HEK293 (cell line): Measurements from ENCODE around the gene C17orf107.

Source experiments
- HOXA7 ChIP-seq: sonication (generic); formaldehyde crosslinking; IDR thresholded peaks from 2 replicates; pipeline ENCODE4 v1.8.1; 2022; ENCODE audit warnings: missing genetic modification reagents, borderline replicate concordance
- HOXC10 ChIP-seq: sonication (generic); formaldehyde crosslinking; IDR thresholded peaks from 2 replicates; pipeline ENCODE4 v1.8.1; 2023; ENCODE audit warnings: mild to moderate bottlenecking, missing genetic modification reagents
- KLF16 ChIP-seq: fragments of 450-650 bp; formaldehyde crosslinking; IDR thresholded peaks from 2 replicates; pipeline ENCODE4 v1.5.1; 2017; ENCODE audit warnings: missing biosample characterization, missing genetic modification characterization
- KLF9 ChIP-seq: fragments of 450-650 bp; formaldehyde crosslinking; IDR thresholded peaks from 2 replicates; pipeline ENCODE4 v1.5.1; 2016; ENCODE audit warnings: missing biosample characterization, missing genetic modification characterization, low read depth
- MZF1 ChIP-seq: fragments of 450-650 bp; formaldehyde crosslinking; IDR thresholded peaks from 2 replicates; pipeline ENCODE4 v1.5.1; 2017; ENCODE audit warnings: missing biosample characterization, missing genetic modification characterization, borderline replicate concordance
- OSR2 ChIP-seq: fragments of 450-650 bp; formaldehyde crosslinking; IDR thresholded peaks from 2 replicates; pipeline ENCODE4 v1.5.1; 2016; ENCODE audit warnings: missing biosample characterization, missing genetic modification characterization
- REPIN1 ChIP-seq: fragments of 450-650 bp; formaldehyde crosslinking; IDR thresholded peaks from 2 replicates; pipeline ENCODE4 v1.5.1; 2017; ENCODE audit warnings: missing biosample characterization, missing genetic modification characterization, low read depth
- WT1 ChIP-seq: fragments of 450-650 bp; formaldehyde crosslinking; IDR thresholded peaks from 2 replicates; pipeline ENCODE4 v1.5.1; 2016; ENCODE audit warnings: missing biosample characterization, missing genetic modification characterization
- YY2 ChIP-seq: fragments of 450-650 bp; formaldehyde crosslinking; IDR thresholded peaks from 2 replicates; pipeline ENCODE4 v1.5.1; 2016; ENCODE audit warnings: missing biosample characterization, missing genetic modification characterization
- ZBTB17 ChIP-seq: fragments of 450-650 bp; formaldehyde crosslinking; IDR thresholded peaks from 2 replicates; pipeline ENCODE4 v1.5.1; 2016; ENCODE audit warnings: missing biosample characterization, missing genetic modification characterization
- ZFP3 ChIP-seq: fragments of 450-650 bp; formaldehyde crosslinking; IDR thresholded peaks from 2 replicates; pipeline ENCODE4 v1.5.1; 2016; ENCODE audit warnings: low read depth, missing biosample characterization, missing genetic modification characterization
- ZIC2 ChIP-seq: fragments of 450-650 bp; formaldehyde crosslinking; IDR thresholded peaks from 2 replicates; pipeline ENCODE4 v1.5.1; 2016; ENCODE audit warnings: missing biosample characterization, missing genetic modification characterization
- ZNF132 ChIP-seq: fragments of 450-650 bp; formaldehyde crosslinking; IDR thresholded peaks from 2 replicates; pipeline ENCODE4 v1.5.1; 2017; ENCODE audit warnings: missing biosample characterization, missing genetic modification characterization, borderline replicate concordance
- ZNF169 ChIP-seq: fragments of 450-650 bp; formaldehyde crosslinking; IDR thresholded peaks from 2 replicates; pipeline ENCODE4 v1.5.1; 2016; ENCODE audit warnings: missing biosample characterization, missing genetic modification characterization
- ZNF184 ChIP-seq: fragments of 450-650 bp; IDR thresholded peaks from 2 replicates; pipeline ENCODE4 v1.5.1; 2018; ENCODE audit warnings: missing biosample characterization, mild to moderate bottlenecking, missing genetic modification characterization
- ZNF19 ChIP-seq: fragments of 450-650 bp; formaldehyde crosslinking; IDR thresholded peaks from 2 replicates; pipeline ENCODE4; 2016; ENCODE audit warnings: missing biosample characterization, missing genetic modification characterization, low read depth
- ZNF266 ChIP-seq: fragments of 450-650 bp; formaldehyde crosslinking; IDR thresholded peaks from 2 replicates; pipeline ENCODE4 v1.5.1; 2016; ENCODE audit warnings: missing biosample characterization, missing genetic modification characterization, low read depth
- ZNF311 ChIP-seq: fragments of 450-650 bp; formaldehyde crosslinking; IDR thresholded peaks from 2 replicates; pipeline ENCODE4 v1.5.1; 2017; ENCODE audit warnings: missing biosample characterization, missing genetic modification characterization, borderline replicate concordance
- ZNF324 ChIP-seq: fragments of 450-650 bp; formaldehyde crosslinking; IDR thresholded peaks from 2 replicates; pipeline ENCODE4 v1.5.1; 2016; ENCODE audit warnings: missing biosample characterization, missing genetic modification characterization
- ZNF350 ChIP-seq: fragments of 450-650 bp; formaldehyde crosslinking; IDR thresholded peaks from 2 replicates; pipeline ENCODE4 v1.5.0; 2017; ENCODE audit warnings: missing biosample characterization, mild to moderate bottlenecking, missing genetic modification characterization
- ZNF354C ChIP-seq: fragments of 450-650 bp; formaldehyde crosslinking; IDR thresholded peaks from 2 replicates; pipeline ENCODE4 v1.5.1; 2016; ENCODE audit warnings: missing biosample characterization, missing genetic modification characterization, low read depth, borderline replicate concordance
- ZNF366 ChIP-seq: fragments of 450-650 bp; formaldehyde crosslinking; conservative IDR thresholded peaks from 2 replicates; pipeline ENCODE4 v1.5.1; 2016; ENCODE audit warnings: missing biosample characterization, missing genetic modification characterization
- ZNF37A ChIP-seq: fragments of 450-650 bp; IDR thresholded peaks from 2 replicates; pipeline ENCODE4 v1.5.1; 2018; ENCODE audit warnings: missing biosample characterization, missing genetic modification characterization
- ZNF529 ChIP-seq: fragments of 450-650 bp; formaldehyde crosslinking; IDR thresholded peaks from 2 replicates; pipeline ENCODE4 v1.5.1; 2017; ENCODE audit warnings: missing genetic modification characterization, missing biosample characterization; ENCODE audit not compliant: insufficient replicate concordance
- ZNF560 ChIP-seq: fragments of 450-650 bp; formaldehyde crosslinking; IDR thresholded peaks from 2 replicates; pipeline ENCODE4 v1.5.1; 2017; ENCODE audit warnings: missing biosample characterization, missing genetic modification characterization, borderline replicate concordance
- ZNF585B ChIP-seq: fragments of 450-650 bp; formaldehyde crosslinking; IDR thresholded peaks from 2 replicates; pipeline ENCODE4 v1.5.1; 2016; ENCODE audit warnings: missing biosample characterization, missing genetic modification characterization
- ZNF623 ChIP-seq: fragments of 450-650 bp; formaldehyde crosslinking; IDR thresholded peaks from 2 replicates; pipeline ENCODE4 v1.5.1; 2016; ENCODE audit warnings: missing biosample characterization, missing genetic modification characterization
- ZNF624 ChIP-seq: fragments of 450-650 bp; formaldehyde crosslinking; IDR thresholded peaks from 2 replicates; pipeline ENCODE4 v1.5.1; 2017; ENCODE audit warnings: missing biosample characterization, missing genetic modification characterization
- ZNF670 ChIP-seq: fragments of 450-650 bp; formaldehyde crosslinking; IDR thresholded peaks from 2 replicates; pipeline ENCODE4 v1.5.1; 2016; ENCODE audit warnings: missing biosample characterization, missing genetic modification characterization, low read depth
- ZNF677 ChIP-seq: fragments of 450-650 bp; IDR thresholded peaks from 2 replicates; pipeline ENCODE4 v1.5.0; 2018; ENCODE audit warnings: missing biosample characterization, mild to moderate bottlenecking, missing genetic modification characterization, moderate library complexity
- ZNF707 ChIP-seq: fragments of 450-650 bp; formaldehyde crosslinking; IDR thresholded peaks from 2 replicates; pipeline ENCODE4 v1.5.1; 2016; ENCODE audit warnings: missing biosample characterization, missing genetic modification characterization
- ZNF791 ChIP-seq: fragments of 450-650 bp; formaldehyde crosslinking; IDR thresholded peaks from 2 replicates; pipeline ENCODE4 v1.5.1; 2016; ENCODE audit warnings: missing biosample characterization, missing genetic modification characterization
- ZNF830 ChIP-seq: fragments of 450-650 bp; IDR thresholded peaks from 2 replicates; pipeline ENCODE4 v1.5.0; 2018; ENCODE audit warnings: missing biosample characterization, missing genetic modification characterization, low read depth, mild to moderate bottlenecking, moderate library complexity
- ZSCAN30 ChIP-seq: fragments of 450-650 bp; IDR thresholded peaks from 2 replicates; pipeline ENCODE4 v1.5.1; 2018; ENCODE audit warnings: missing biosample characterization, mild to moderate bottlenecking, missing genetic modification characterization, moderate library complexity
- ZXDB ChIP-seq: fragments of 450-650 bp; formaldehyde crosslinking; IDR thresholded peaks from 2 replicates; pipeline ENCODE4 v1.5.1; 2016; ENCODE audit warnings: missing biosample characterization, missing genetic modification characterization
- TF ChIP-seq, protein P1 (sequence below): fragments of 450-650 bp; formaldehyde crosslinking; IDR thresholded peaks from 2 replicates; pipeline ENCODE4 v1.5.1; 2017; ENCODE audit warnings: missing biosample characterization, mild to moderate bottlenecking, missing genetic modification characterization, moderate library complexity
- TF ChIP-seq, protein P2 (sequence below): fragments of 450-650 bp; formaldehyde crosslinking; IDR thresholded peaks from 2 replicates; pipeline ENCODE4 v1.5.1; 2016; ENCODE audit warnings: missing biosample characterization, missing genetic modification characterization
- TF ChIP-seq, protein P3 (sequence below): fragments of 450-650 bp; formaldehyde crosslinking; IDR thresholded peaks from 2 replicates; pipeline ENCODE4 v1.5.1; 2016; ENCODE audit warnings: missing biosample characterization, missing genetic modification characterization, low read depth

The C17orf107 gene

DNA sequence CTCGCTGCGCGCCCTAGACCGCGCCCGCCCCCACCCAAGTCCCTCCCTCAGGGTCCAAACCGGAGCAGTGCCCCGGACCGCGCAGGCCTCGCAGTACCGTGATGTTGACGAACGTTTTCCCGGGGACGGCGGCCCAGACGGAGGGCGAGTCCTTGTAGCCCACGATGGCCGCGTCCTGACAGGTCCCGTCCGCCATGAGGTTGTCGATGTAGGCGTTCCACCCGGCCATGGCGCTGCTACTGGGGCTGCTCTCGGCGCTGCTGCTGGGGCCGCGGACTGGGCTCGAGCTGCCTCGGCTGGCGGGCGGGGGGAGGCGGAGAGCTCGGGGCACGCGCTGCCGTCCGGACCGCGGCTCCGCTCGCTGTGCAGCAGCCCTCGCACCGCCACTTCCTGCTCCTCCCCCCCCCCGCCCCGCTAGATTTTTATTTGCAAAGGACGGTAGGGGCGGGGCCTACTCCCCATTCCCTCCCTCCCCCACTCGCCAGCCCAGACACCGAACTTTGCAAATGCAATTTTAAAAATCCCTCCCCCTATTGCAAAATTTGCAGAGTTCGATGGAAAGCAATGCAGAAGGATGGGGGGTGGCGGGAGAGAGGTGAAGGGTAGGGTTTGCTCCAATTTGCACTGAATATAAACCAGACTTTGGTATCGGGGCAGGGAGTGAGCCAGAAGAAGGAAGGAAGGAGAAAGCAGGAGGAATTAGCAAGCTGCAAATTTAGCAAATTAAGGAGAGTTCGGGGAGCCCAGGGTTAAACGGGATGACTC lies 49.0 kb downstream of the C17orf107 start, which contains the start of gene PFN1 (continued):
- TF ChIP-seq ZNF624 (tag by site-specific recombination) (no peak), ZBTB17 (tag by site-specific recombination) (peak; percentile 97), ZNF324 (tag by site-specific recombination) (peak; percentile 94), ZNF677 (tag by site-specific recombination) (no peak), OSR2 (tag by site-specific recombination) (no peak), ZNF670 (no peak), ZSCAN30 (tag by site-specific recombination) (0 out of 2 replicates have a peak, but pooled peaks have one; percentile 14), ZNF791 (tag by site-specific recombination) (no peak), HOXA7 (no peak), ZNF132 (tag by site-specific recombination) (no peak), ZNF529 (tag by site-specific recombination) (no peak), ZNF623 (tag by site-specific recombination) (0 out of 2 replicates have a peak, but pooled peaks have one; percentile 4), ZNF19 (tag by site-specific recombination) (no peak), ZNF707 (tag by site-specific recombination) (no peak), ZNF266 (tag by site-specific recombination) (no peak), REPIN1 (tag by site-specific recombination) (peak; percentile 59; the same call in 1 of the 2 replicates), YY2 (tag by site-specific recombination) (peak; percentile 89), ZNF830 (no peak), ZNF37A (tag by site-specific recombination) (no peak), MZF1 (tag by site-specific recombination) (no peak), ZIC2 (tag by site-specific recombination) (no peak), ZNF311 (tag by site-specific recombination) (no peak), ZNF350 (tag by site-specific recombination) (no peak), ZXDB (tag by site-specific recombination) (peak; percentile 5; the same call in 1 of the 2 replicates), KLF9 (tag by site-specific recombination) (no peak), ZNF184 (tag by site-specific recombination) (no peak), ZFP3 (tag by site-specific recombination) (no peak), ZNF354C (tag by site-specific recombination) (no peak), HOXC10 (no peak), ZNF169 (tag by site-specific recombination) (0 out of 2 replicates have a peak, but pooled peaks have one; percentile 41), ZNF366 (tag by site-specific recombination) (peak; percentile 99), WT1 (tag by site-specific recombination) (peak; percentile 54; the same call in 1 of the 2 replicates), ZNF560 (tag by site-specific recombination) (no peak), ZNF585B (tag by site-specific recombination) (peak; percentile 2; the same call in 1 of the 2 replicates), KLF16 (peak; percentile 37)
- TF ChIP-seq, protein P1, sequence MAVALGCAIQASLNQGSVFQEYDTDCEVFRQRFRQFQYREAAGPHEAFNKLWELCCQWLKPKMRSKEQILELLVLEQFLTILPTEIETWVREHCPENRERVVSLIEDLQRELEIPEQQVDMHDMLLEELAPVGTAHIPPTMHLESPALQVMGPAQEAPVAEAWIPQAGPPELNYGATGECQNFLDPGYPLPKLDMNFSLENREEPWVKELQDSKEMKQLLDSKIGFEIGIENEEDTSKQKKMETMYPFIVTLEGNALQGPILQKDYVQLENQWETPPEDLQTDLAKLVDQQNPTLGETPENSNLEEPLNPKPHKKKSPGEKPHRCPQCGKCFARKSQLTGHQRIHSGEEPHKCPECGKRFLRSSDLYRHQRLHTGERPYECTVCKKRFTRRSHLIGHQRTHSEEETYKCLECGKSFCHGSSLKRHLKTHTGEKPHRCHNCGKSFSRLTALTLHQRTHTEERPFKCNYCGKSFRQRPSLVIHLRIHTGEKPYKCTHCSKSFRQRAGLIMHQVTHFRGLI (tag by site-specific recombination): no peak; the same call in 1 of the 2 replicates
- TF ChIP-seq, protein P2, sequence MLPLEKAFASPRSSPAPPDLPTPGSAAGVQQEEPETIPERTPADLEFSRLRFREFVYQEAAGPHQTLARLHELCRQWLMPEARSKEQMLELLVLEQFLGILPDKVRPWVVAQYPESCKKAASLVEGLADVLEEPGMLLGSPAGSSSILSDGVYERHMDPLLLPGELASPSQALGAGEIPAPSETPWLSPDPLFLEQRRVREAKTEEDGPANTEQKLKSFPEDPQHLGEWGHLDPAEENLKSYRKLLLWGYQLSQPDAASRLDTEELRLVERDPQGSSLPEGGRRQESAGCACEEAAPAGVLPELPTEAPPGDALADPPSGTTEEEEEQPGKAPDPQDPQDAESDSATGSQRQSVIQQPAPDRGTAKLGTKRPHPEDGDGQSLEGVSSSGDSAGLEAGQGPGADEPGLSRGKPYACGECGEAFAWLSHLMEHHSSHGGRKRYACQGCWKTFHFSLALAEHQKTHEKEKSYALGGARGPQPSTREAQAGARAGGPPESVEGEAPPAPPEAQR (tag by site-specific recombination): 0 out of 2 replicates have a peak, but pooled peaks have one; percentile 46
- TF ChIP-seq, protein P3, sequence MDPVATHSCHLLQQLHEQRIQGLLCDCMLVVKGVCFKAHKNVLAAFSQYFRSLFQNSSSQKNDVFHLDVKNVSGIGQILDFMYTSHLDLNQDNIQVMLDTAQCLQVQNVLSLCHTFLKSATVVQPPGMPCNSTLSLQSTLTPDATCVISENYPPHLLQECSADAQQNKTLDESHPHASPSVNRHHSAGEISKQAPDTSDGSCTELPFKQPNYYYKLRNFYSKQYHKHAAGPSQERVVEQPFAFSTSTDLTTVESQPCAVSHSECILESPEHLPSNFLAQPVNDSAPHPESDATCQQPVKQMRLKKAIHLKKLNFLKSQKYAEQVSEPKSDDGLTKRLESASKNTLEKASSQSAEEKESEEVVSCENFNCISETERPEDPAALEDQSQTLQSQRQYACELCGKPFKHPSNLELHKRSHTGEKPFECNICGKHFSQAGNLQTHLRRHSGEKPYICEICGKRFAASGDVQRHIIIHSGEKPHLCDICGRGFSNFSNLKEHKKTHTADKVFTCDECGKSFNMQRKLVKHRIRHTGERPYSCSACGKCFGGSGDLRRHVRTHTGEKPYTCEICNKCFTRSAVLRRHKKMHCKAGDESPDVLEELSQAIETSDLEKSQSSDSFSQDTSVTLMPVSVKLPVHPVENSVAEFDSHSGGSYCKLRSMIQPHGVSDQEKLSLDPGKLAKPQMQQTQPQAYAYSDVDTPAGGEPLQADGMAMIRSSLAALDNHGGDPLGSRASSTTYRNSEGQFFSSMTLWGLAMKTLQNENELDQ (tag by site-specific recombination): no peak
